GM23248 (cell line): ENCODE data around the gene LEKR1.

Experiments
- EZH2 ChIP-seq: fragments of 200-600 bp; sonication (generic); IDR thresholded peaks from 2 replicates; pipeline ENCODE4 v1.6.1; 2018; ENCODE audit warnings: antibody characterized with exemption, mild to moderate bottlenecking; ENCODE audit not compliant: insufficient read depth, poor library complexity, severe bottlenecking
- EZH2phosphoT487 ChIP-seq: fragments of 200-600 bp; sonication (generic); IDR thresholded peaks from 2 replicates; pipeline ENCODE4 v1.6.1; 2018; ENCODE audit warnings: antibody characterized with exemption, moderate library complexity, mild to moderate bottlenecking, low read depth; ENCODE audit not compliant: insufficient read depth

GRCh38 chr3:157045238-157045850 is 219.2 kb downstream of the LEKR1 start:
- TF ChIP-seq EZH2phosphoT487 (no peak), EZH2 (no peak)
